HCT116 (cell line): ENCODE data around the gene OTULIN. TPM values are rescaled to one million over a fixed set of nuclear protein-coding genes. Genes with fewer than 3 reads are reported as not detected.

ENCODE experiments used
- ATAC-seq: fragments of 200-7000 bp; cut with Tn5 transposase; 2 replicates; pipeline ENCODE4 v1.9.1; 2020; ENCODE audit warnings: mild to moderate bottlenecking, moderate library complexity
- BruUV-seq: library from RNA; stranded (reverse); fragments of 400-500 nt; replicated peaks from 2 replicates; lab custom pipeline; 2021; lab: Mats Ljungman, UMichigan
- CTCF ChIA-PET: fragments of 300-600 bp; sonication (Branson Sonifier 250); formaldehyde crosslinking; loops from one replicate; lab custom pipeline; 2021; ENCODE audit warnings: antibody characterized with exemption; lab: Charles Lee
- POLR2A ChIA-PET: fragments of 300-600, 350-600 bp; sonication (Branson Sonifier 250); formaldehyde crosslinking; loops from one replicate; lab custom pipeline; 2021; ENCODE audit warnings: antibody characterized with exemption; lab: Charles Lee
- RAD21 ChIA-PET, 2 experiments: fragments of 300-600 bp; sonication (Branson Sonifier 250); formaldehyde crosslinking; loops; one replicate each; lab custom pipeline; 2023; ENCODE audit warnings: low total read pairs in 2 of 2; ENCODE audit not compliant: uncharacterized antibody in 2 of 2, unreplicated experiment in 2 of 2, low non-redundant PET in 1 of 2; lab: Charles Lee
- DNase-seq: peaks from one replicate; pipeline ENCODE4 v3.0.0-alpha.2; 2010; ENCODE audit warnings: low read depth, low spot score
- H2AFZ ChIP-seq: fragments of 200-600 bp; shearing (Covaris generic), sonication (generic); 2 replicates; pipeline ENCODE4 v1.6.1; 2017; ENCODE audit warnings: low read depth, mixed run types, mixed read lengths, antibody characterized with exemption, low read length; ENCODE audit not compliant: poor library complexity, severe bottlenecking
- H3K27ac ChIP-seq: 2 replicates; pipeline ENCODE4 v1.5.1; 2012; ENCODE audit warnings: low read depth, low read length
- H3K27me3 ChIP-seq: fragments of 200-600 bp; sonication (generic); 2 replicates; pipeline ENCODE4 v1.6.1; 2016; ENCODE audit warnings: mixed run types, low read length, mixed read lengths; ENCODE audit not compliant: insufficient read depth
- H3K36me3 ChIP-seq, 2 experiments: fragments of 200-500 bp in 1 of 2; fragments of 200-600 bp in 1 of 2; sonication (Bioruptor generic) in 1 of 2; sonication (generic) in 1 of 2; 2 replicates each; pipeline versions ENCODE4 v1.5.1 to v1.6.1; 2014 to 2016; ENCODE audit warnings: low read length in 2 of 2, inconsistent platforms in 1 of 2, mixed read lengths in 1 of 2, mixed run types in 1 of 2; ENCODE audit not compliant: insufficient read depth in 2 of 2, control insufficient read depth in 1 of 2
- H3K4me1 ChIP-seq, 2 experiments: fragments of 200-600 bp in 1 of 2; sonication (generic) in 1 of 2; 2 replicates each; pipeline versions ENCODE4 v1.5.1 to v1.6.1; 2012 to 2017; ENCODE audit warnings: low read length in 2 of 2, inconsistent platforms in 1 of 2, mild to moderate bottlenecking in 1 of 2, mixed read lengths in 1 of 2, mixed run types in 1 of 2, moderate library complexity in 1 of 2; ENCODE audit not compliant: insufficient read depth in 2 of 2, control insufficient read depth in 1 of 2
- H3K4me2 ChIP-seq: fragments of 200-600 bp; sonication (generic); 2 replicates; pipeline ENCODE4 v1.6.1; 2017; ENCODE audit warnings: mixed run types, low read length, mixed read lengths
- H3K4me3 ChIP-seq, 2 experiments: fragments of 200-600 bp in 1 of 2; sonication (generic) in 1 of 2; replicated peaks in 1 of 2; 2 replicates each; pipeline ENCODE4 v1.5.1; 2011 to 2016; ENCODE audit warnings: low read length in 2 of 2, control low read depth in 1 of 2, low read depth in 1 of 2, mild to moderate bottlenecking in 1 of 2, mixed read lengths in 1 of 2, mixed run types in 1 of 2
- H3K79me2 ChIP-seq: fragments of 200-600 bp; sonication (generic); 2 replicates; pipeline ENCODE4 v1.6.1; 2017; ENCODE audit warnings: mild to moderate bottlenecking, mixed run types, low read length, moderate library complexity, mixed read lengths; ENCODE audit not compliant: insufficient read depth
- H3K9ac ChIP-seq: fragments of 200-600 bp; sonication (generic); 2 replicates; pipeline ENCODE4 v1.6.1; 2016; ENCODE audit warnings: low read length, mixed read lengths
- H3K9me2 ChIP-seq: fragments of 200-600 bp; sonication (generic), shearing (Covaris generic); 2 replicates; pipeline ENCODE4 v1.6.1; 2017; ENCODE audit warnings: mixed run types, mild to moderate bottlenecking, moderate library complexity; ENCODE audit not compliant: insufficient read depth
- H3K9me3 ChIP-seq, 2 experiments: fragments of 200-500 bp in 1 of 2; fragments of 200-600 bp in 1 of 2; sonication (Bioruptor generic) in 1 of 2; sonication (generic) in 1 of 2; 2 replicates each; pipeline ENCODE4 v1.6.1; 2014 to 2017; ENCODE audit warnings: low read length in 2 of 2, mixed read lengths in 2 of 2, inconsistent platforms in 1 of 2, low read depth in 1 of 2, mild to moderate bottlenecking in 1 of 2, mixed run types in 1 of 2, moderate library complexity in 1 of 2; ENCODE audit not compliant: control insufficient read depth in 1 of 2, insufficient read depth in 1 of 2
- H4K20me1 ChIP-seq: fragments of 200-600 bp; sonication (generic), shearing (Covaris generic); 2 replicates; pipeline ENCODE4 v1.6.1; 2017; ENCODE audit warnings: mixed run types, mild to moderate bottlenecking, moderate library complexity; ENCODE audit not compliant: insufficient read depth
- CBX3 ChIP-seq: IDR thresholded peaks from 2 replicates; pipeline ENCODE4 v1.6.1; 2012; ENCODE audit warnings: low read depth
- CEBPB ChIP-seq: IDR thresholded peaks from 2 replicates; pipeline ENCODE4 v1.6.1; 2012; ENCODE audit warnings: low read depth
- EGR1 ChIP-seq: IDR thresholded peaks from 2 replicates; pipeline ENCODE4 v1.6.1; 2012; ENCODE audit warnings: low read depth
- RAD21 ChIP-seq: IDR thresholded peaks from 2 replicates; pipeline ENCODE4 v1.6.1; 2012; ENCODE audit warnings: low read depth, mild to moderate bottlenecking
- SIN3A ChIP-seq: IDR thresholded peaks from 2 replicates; pipeline ENCODE4 v1.6.1; 2012; ENCODE audit warnings: low read depth
- SRF ChIP-seq: IDR thresholded peaks from 2 replicates; pipeline ENCODE4 v1.6.1; 2012; ENCODE audit warnings: low read depth
- ZNF274 ChIP-seq: fragments of 200-500 bp; sonication (Bioruptor generic); IDR thresholded peaks from 2 replicates; pipeline ENCODE4 v1.6.1; 2014; ENCODE audit warnings: mild to moderate bottlenecking, low read depth, low read length, inconsistent platforms
- intact Hi-C: fragments of 100-400 bp; cut with micrococcal nuclease; formaldehyde crosslinking; loops from 2 replicates; pipeline ENCODE4 v1.10.0; 2022
- total RNA-seq: library from RNA; stranded (reverse); gene quantifications from one replicate; pipeline ENCODE4 v1.2.1, GENCODE V29; 2021; ENCODE audit not compliant: unreplicated experiment
- TF ChIP-seq, protein P1 (sequence below): IDR thresholded peaks from 2 replicates; pipeline ENCODE4 v1.6.1; 2012; ENCODE audit warnings: low read depth
- TF ChIP-seq, protein P2 (sequence below): IDR thresholded peaks from 2 replicates; pipeline ENCODE4 v1.6.1; 2012

OTULIN gene
- total RNA-seq, 1 experiment from 2014 or later, result 25.7 TPM

- intact Hi-C loops, result no loop called here
- TF ChIP-seq SIN3A (no peak), EGR1 (no peak), SRF (no peak), CBX3 (no peak), RAD21 (no peak), CEBPB (no peak), ZNF274 (no peak)
- TF ChIP-seq, protein P1, sequence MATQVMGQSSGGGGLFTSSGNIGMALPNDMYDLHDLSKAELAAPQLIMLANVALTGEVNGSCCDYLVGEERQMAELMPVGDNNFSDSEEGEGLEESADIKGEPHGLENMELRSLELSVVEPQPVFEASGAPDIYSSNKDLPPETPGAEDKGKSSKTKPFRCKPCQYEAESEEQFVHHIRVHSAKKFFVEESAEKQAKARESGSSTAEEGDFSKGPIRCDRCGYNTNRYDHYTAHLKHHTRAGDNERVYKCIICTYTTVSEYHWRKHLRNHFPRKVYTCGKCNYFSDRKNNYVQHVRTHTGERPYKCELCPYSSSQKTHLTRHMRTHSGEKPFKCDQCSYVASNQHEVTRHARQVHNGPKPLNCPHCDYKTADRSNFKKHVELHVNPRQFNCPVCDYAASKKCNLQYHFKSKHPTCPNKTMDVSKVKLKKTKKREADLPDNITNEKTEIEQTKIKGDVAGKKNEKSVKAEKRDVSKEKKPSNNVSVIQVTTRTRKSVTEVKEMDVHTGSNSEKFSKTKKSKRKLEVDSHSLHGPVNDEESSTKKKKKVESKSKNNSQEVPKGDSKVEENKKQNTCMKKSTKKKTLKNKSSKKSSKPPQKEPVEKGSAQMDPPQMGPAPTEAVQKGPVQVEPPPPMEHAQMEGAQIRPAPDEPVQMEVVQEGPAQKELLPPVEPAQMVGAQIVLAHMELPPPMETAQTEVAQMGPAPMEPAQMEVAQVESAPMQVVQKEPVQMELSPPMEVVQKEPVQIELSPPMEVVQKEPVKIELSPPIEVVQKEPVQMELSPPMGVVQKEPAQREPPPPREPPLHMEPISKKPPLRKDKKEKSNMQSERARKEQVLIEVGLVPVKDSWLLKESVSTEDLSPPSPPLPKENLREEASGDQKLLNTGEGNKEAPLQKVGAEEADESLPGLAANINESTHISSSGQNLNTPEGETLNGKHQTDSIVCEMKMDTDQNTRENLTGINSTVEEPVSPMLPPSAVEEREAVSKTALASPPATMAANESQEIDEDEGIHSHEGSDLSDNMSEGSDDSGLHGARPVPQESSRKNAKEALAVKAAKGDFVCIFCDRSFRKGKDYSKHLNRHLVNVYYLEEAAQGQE, result no peak
- TF ChIP-seq, protein P2, sequence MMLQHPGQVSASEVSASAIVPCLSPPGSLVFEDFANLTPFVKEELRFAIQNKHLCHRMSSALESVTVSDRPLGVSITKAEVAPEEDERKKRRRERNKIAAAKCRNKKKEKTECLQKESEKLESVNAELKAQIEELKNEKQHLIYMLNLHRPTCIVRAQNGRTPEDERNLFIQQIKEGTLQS, result no peak
- no peak overlapping the region for H3K9ac ChIP-seq
These were observed 75.0 kb downstream of the OTULIN start for GRCh38 chr5:14739538-14739937.

More at GRCh38 chr5:14739538-14739937, 75.0 kb downstream of the OTULIN start:
- Histone ChIP-seq H3K4me3 (no peak overlapping the region), H3K27ac (no peak overlapping the region), H3K27me3 (no peaks in the 10 kb centered on the region), H3K79me2 (no peaks in the 10 kb centered on the region), H3K4me2 (no peak overlapping the region), H2AFZ (no peak overlapping the region), H4K20me1 (no peaks in the 10 kb centered on the region), H3K4me1 (no peaks in the 10 kb centered on the region), H3K9me2 (no peaks in the 10 kb centered on the region), H3K36me3 (no peaks in the 10 kb centered on the region), H3K9me3 (no peaks in the 10 kb centered on the region)
- DNase-seq (no peak), ATAC-seq (no peak)
- BruUV-seq, result no TSS peak
- POLR2A ChIA-PET, result no interaction called here
- CTCF ChIA-PET, result no interaction called here
- RAD21 ChIA-PET, result no interaction called here
